CMK (cell line): ENCODE measurements around the gene RASSF3.
"Not testable (repeated sequence)": the region's sequence is repeated elsewhere in the genome, so short reads cannot be mapped to it uniquely, and the experiment has no call there.

Source experiments
- DNase-seq: peaks from one replicate; pipeline ENCODE4 v3.0.0-alpha.2; 2010; ENCODE audit warnings: low read depth

The RASSF3 gene

DNA sequence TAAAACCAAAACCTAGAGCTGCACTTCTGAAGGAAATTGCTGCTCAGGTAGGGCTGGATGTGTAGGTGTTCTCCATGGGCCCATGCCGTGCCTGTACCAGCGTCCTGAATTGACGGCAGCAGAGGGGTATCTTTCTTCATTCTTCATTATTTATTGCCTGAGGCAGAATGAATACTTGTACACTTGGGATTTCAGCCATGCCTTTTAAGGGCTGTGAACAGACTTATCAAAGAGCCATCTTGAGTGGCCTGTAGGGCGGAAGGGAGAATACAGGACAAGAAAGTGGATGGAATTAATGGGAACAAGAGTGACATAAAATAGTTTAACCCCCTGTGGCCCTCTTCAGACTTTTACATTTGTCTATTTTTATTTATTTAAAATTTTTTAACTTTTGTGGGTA lies 61.4 kb downstream of the RASSF3 start:
- no peak for DNase-seq

DNA sequence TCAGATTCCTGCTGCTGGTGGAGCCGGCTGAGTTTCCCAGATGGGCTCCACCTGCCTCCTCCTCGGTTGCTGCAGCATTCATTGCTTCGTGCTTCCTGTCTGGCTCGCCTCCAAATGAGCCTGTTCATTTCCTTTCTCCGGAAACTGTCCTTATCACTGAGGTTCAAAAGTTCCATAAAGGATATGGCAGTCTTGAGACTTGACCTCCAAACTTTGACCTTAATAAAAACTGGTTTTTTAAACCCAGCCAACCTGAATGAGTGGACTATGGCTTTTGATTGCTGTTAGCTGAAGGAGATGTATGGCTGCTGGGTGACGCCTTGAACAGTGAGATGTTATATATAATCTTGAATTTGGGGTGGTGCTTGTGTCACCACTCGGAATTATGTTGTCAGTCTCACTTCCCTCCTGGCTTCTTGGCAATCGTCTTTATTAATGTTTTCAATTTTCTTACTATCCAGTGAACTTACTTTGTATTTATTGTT lies 62.7 kb downstream of the RASSF3 start:
- no peak for DNase-seq

DNA sequence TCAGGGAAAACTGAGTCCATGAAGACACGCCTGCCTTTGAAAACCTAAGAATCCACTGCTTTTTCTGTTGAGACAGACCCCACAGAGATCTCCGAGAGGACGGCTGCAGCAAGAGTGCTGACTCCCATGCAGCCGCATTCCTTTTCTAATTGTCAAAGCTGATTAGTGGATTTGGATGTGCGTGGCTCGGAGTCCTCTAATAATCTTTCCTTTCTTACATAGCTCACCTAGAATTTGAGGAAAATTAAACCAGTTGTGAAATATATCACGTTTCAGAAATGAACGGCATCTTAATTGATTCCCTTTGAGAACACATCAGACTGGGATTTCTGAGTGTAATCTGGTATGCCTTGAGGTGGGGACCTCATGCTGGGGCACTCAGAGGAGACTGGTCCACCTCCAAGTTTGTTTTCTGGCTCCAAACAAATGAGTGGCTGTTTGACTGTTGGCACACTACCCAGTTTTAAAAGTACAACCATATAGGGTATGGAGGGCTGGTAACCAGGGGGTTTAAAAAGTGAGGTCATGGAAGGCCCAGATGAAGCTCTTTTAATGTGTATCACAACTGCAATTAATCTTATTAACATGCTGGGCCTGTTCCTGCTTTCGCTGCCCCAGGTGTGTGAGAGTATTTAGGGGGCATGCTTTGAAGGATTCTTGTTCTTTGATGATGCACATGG lies 63.3 kb downstream of the RASSF3 start:
- no peak for DNase-seq

DNA sequence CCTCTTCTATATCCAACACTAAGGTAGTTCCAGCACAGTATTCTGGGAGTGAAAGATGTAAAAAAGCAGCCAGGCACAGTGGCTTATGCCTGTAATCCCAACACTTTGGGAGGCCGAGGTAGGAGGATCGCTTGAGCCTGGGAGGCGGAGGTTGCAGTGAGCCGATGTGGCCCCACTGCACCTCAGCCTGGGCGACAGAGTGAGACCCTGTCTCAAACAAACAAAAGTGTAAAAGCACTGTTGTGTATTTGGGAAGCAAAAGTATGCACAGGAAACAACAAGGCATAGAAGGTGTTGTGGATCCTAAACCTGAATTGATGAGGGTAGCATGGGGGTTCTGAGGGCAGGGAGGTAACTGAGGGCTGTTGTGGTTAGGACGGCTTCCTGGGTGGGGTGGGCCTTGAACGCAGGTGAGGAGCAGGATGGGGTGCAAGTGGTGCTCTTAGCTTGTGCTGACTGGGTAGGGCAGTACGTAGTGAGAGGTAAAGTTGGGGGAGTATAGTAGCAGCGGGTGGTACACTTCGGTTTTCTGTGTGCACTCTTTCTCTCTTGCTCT lies 64.2 kb downstream of the RASSF3 start:
- DNase-seq: no peak

DNA sequence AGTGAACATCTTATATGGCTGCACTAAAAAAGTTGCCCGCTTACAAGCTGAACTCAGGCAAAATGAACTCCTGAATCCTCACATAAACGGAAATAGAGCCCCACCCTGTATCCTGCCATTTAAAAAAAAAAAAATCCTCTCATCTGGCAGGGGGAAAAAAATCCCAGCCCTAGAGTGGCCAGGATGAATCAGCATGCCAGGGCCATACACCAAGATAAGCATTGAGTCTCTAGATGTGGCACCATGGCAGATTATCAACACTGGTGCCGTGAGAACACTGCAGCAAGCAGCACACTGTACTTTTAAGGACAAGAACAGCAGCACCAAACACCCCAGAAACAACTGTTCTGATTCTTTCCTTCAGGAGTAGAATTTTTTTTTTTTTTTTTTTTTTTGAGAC lies 65.5 kb downstream of the RASSF3 start:
- DNase-seq: no peak

DNA sequence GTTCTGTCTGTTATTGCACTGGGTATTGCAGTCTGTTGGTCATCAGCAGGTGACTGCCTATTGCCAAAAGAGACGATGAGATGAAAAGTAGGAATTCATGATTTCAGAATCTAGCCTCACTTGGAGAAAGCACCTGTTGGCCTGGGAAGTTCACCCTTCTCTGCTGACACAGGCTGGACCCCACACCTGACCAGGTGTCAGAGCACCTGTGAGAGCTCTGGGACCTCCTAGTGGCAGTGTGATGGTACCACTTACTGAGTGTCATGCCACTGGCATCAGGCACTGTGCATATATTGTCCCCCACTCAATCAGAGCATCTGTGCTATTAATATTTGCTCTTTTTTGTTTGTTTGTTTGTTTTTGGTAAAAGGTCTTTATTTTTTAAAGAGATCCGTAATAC lies 68.0 kb downstream of the RASSF3 start:
- DNase-seq: no peak

DNA sequence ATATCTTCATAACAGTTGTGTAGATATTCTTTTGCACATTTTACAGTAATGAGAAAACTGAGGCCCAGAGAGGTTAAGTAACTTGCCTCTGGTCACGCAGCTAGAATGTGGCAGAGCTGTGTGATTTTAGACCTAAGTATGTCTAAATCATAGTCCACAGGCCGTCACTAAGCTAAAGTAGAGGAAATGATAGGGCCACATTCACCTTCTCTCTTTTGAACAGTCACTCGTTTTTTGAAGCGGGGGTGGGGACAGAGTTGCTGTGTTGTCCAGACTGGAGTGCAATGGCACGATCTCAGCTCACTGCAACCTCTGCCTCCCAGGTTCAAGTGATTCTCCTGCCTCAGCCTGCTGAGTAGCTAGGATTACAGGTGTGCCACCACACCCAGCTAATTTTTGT lies 68.5 kb downstream of the RASSF3 start:
- no peak for DNase-seq

DNA sequence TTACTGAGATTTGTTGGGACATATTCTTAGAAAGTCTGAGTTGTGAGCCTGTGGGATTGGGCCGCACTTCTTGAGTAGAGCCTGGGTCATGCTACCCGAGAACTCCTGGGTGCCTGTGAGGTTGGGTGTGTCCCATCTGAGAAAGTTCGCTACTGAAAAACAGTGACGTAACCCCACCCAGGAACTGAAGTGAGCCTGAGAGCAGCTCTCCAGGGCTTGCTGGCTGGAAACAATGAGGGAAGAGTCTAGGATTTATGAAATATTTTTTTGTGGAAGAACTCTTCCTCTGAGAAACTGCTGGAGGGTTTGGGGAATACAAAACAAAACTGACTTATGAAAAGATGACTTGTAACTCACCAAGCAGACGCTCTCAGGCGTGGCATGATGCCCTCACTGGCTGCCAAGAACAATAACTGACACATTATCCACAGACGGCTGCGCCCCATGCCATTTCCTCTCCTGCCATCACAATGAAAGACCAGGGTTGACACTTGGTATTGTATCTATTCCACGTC lies 69.2 kb downstream of the RASSF3 start:
- DNase-seq: no peak

DNA sequence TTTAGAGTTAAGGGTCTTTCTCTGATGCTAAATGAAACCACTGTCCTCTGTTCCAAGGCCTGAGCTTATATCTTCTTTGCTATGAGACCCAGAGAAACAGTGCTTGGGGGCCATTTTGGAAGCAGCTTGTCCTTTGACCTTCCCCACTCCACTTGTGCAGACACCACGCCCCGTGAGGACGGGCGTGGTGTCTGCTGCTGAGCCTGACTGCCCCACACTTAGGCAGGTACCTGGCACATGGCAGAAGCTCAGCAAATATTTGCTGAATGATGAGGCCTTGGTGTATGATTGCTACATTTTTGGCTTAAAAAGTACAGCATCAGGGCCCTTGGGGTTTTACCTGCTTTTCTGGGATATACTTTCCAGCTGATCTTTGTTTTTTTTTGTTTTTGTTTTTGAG lies 69.9 kb downstream of the RASSF3 start:
- no peak for DNase-seq

DNA sequence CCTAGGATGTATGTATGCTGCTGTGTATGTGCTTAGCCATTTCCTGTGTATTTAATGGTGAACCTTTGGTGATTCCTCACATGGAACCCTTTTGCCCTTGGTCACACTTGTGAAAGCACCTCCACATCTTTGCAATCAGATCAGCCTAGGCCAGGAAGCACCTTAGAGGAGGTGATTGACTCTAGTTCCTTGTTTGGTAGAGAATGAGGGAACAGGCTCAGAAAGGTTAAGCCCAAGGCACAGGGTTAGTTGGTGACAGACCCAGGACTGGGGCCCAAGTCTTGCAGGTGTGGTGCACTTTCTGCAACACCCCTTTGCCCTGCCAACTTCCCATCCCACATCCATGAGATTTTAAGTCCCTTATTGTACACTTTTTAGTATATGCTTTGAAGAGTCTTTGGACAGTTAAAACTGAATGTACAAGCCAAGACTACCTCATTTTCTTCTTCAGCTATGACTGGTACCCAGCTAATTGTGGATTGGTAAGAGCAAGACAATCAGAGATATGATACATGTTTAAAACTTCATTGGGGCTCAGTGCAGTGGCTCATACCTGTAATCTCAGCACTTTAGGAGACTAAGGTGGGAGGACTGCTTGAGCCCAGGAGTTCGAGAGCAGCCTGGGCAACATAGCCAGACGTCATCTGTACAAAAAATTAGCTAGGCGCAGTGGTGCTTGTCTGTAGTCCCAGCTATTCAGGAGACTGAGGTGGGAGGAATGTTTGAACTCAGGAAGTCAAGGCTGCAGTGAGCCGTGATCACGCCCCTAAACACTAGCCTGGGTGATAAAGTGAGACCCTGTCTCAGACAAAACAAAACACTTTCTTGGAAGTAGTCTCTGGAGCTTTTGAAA lies 71.1 kb downstream of the RASSF3 start:
- DNase-seq: no peak

DNA sequence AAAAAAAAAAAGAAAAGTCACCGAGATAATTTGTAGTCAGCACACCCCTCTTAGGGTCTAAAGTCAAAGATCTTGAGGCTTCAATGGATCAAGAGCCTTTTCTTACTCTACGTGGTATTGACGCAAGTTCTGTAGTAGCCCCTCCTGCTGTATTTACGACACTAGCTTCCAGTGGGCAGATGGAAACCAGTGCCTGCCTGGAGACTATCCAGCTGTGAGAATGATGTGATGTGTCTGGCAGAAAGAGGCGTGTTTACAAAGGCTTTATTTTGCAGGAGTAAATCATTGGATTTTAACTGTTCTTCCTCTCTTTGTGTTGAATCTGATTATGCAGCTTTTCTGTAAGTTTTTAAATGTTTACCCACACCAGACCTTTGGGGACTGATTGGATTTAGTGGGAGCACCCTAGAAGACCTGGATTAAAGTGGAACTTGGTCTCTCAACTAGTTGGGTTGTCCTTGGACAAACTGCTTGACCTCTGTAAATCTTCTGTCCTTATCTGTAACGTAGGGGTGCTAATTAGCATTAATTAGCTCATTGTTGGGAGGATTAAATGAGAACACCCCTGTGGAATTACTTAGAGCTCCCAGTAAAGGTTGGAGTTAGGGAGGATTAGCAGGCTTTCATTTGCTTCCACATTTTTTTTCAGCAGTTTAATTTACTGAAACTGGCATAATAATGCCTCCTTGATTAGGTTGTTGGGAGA lies 72.4 kb downstream of the RASSF3 start:
- DNase-seq: no peak

DNA sequence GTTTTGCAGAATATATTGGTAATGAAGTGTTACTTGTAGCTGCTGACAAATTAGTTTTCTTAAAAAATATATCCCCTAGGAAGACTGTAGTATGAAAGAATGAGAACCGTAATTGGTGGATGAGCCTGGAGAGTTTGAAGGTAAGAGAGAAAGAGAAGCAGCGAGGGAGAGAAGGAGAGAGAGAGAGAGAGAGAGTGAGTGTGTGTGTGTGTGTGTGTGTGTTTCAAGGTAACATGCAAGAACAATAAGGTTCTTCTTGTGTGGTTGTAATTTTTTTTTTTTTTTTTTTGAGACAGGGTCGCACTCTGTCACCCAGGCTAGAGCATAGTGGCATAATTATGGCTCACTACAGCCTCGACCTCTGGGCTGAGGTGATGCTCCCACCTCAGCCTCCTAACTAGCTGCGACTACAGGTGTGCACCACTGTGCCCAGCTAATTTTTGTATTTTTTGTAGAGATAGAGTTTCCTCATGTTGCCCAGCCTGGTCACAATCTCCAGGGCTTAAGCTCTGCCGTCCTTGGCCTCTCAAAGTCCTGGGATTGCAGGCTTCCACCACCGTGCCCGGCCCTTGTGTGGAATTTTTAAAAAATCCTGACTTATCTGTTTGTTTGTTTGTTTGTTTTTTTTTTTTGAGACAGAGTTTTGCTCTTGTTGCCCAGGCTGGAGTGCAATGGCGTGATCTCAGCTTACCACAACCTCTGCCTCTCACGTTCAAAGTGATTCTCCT lies 73.7 kb downstream of the RASSF3 start:
- DNase-seq: no peak

DNA sequence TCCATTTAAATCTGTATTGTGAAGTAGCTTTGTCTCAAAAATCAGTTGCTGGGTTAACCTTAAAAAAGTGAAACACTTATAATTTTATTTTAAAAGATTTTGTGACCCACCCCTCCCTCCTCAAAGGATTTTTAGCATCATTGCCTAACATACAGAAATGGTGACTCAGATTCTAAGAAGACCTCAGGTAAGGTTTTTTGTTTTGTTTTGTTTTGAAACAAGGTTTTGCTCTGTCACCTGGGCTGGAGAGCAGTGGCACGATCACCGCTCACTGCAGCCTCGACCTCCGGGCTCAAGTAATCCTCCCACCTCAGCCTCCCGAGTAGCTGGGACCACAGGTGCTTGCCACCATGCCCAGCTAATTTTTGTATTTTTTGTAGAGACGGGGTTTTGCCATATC lies 74.8 kb downstream of the RASSF3 start:
- no peak for DNase-seq

DNA sequence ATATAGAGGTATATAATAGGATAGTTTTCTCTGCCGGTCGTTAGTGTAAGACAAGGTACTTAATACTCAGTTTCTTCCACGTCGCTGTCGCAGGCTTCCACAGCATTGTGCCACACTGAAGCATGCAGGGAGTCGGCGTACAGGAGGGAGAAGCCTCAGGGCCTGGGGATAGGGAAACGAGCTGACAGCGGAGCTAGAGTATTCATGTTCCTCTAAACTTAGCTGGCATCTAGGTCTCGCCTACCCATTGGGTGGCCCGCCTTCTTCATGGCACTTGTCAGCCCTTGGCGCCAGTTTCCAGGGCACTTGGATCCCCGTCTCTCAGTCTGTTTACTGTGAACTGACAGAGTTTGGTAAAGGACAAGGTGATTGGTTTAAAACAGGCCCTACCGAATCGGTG lies 75.3 kb downstream of the RASSF3 start:
- no peak for DNase-seq

DNA sequence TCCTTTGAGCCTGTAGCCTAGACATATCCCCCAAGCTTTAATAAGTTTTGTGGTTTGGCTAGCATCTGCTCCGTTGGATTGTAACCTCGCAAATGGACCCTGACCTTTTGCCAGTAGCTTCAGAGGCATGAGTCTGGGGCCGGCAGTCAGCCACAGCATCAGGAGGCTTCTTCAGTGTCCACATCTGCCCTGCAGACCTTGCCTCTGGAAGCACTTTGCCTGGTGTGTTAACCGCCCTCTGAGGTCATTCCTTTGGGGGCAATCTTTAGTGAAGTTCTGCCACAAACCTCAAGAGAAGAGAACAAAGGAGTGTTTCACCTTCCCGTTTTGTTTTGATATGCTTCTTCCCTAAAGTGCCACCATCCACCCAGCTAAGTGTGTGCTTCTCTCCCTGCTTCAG lies 77.5 kb downstream of the RASSF3 start:
- no peak for DNase-seq

DNA sequence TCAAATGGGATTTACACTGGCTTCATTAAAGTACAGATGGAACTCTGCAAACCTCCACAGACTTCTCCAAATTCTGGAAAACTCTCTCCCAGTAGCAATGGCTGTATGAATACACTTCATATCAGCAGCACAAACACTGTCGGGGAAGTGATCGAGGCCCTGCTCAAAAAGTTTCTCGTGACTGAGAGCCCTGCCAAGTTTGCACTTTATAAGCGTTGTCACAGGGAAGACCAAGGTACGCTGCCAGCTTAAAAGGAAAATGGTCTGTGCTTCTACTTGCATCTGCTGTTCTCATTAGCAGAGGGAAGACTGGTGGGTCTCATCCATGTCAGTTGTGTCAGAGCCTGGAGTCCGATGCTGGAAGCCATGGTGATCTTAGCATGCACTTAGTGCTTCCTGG lies 77.9 kb downstream of the RASSF3 start:
- no peak for DNase-seq

DNA sequence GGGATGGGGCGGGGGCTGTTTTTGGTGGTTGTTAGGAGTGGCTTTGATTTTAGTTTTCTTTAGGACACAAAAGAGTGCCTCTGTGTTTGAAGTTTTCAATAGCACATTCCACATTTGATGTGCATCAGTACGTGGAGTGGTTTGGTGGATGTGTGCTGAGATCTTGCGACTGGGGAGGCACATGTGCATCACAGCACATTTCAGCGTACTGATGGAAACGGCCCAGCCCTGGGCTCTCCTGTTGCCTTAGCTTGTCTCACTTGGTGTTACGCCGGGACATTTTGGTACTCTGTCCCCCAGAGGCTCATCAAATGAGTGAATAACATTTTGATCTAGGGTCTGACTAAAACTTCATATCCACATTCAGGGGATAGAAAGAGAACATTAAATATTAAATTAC lies 78.4 kb downstream of the RASSF3 start:
- DNase-seq: no peak

DNA sequence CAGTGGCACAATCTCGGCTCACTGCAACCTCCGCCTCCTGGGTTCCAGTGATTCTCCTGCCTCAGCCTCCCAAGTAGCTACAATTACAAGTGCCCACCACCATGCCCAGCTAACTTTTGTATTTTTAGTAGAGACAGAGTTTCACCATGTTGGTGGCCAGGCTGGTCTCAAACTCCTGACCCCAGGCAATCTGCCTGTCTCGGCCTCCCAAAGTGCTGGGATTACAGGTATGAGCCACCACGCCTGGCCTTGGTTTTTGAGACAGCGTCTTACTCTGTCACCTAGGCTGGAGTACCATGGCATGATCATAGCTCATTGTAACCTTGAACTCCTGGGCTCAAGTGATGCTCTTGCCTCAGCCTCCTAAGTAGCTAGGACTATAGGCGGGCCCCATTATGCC lies 79.9 kb downstream of the RASSF3 start:
- not testable (repeated sequence) for DNase-seq

DNA sequence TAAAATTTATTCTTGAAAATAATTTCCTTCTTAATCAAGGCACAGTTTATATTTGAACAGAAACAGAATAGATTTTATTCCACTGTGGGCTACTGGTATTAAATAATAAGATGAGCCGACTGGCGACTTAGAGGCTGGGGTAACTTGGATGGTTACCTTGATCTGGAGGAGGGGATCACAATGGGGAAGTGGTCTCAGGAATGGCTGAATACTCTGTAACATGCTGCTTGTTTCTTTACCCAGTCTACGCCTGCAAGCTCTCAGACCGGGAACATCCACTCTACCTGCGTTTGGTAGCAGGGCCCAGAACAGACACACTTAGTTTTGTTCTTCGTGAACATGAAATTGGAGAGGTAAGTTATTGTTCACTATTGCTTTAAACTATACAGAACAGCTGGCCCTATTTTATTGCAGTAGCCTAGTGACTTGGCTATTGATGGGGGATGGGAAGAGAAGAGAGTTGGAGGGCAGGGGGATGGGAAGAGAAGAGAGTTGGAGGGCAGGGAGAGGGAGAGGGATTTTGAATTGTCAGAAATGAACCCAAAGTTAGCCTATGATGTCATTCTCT lies 81.0 kb downstream of the RASSF3 start:
- DNase-seq: no peak

DNA sequence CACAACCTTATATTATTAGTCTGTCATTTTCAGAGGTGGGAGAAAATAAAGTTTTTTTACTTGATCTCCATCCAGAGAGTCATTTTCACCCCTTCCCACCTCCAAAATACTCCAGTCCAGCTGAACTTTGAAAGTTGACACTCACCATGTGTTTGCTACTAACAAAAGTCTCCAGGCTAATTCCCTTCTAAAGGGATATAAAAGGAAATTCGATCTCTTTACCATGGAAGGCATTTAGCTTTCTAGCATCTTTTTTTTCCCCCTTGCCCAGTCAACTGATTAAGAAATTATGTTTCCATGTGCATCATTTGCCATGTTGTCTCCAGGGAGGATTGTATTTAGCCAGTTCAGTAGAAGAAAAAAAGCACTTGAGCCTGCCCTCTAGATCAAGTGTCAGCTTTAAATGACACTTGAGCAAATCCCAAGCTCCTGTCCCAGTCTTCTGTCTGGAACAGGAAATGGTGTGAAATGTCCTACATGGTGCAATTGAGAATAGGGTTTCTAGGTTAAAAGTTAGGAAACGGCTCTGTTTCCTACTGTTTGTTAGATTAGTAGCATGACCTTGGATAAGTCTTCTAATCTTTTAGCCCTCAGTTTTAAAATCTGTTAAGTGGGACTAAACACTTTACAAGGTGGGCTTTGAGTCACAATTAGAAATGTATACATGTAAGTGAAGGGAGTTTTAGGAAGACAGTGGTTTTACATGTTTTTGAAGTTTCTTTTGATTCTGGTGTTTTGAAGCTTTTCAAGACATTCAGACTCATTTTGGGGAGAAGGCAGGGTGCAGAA lies 81.7 kb downstream of the RASSF3 start:
- DNase-seq: no peak
